Osteoblast (primary cell): Measurements from ENCODE around the gene MANBA. TPM values are rescaled to one million over a fixed set of nuclear protein-coding genes. Genes with fewer than 3 reads are reported as not detected.
A peak's percentile ranks its signal among the peaks of the same experiment; 100 is the strongest.

ENCODE experiments used
- DNase-seq: peaks from one replicate; pipeline ENCODE4 v3.0.0; 2011; ENCODE audit warnings: low spot score, mixed read lengths; ENCODE audit not compliant: insufficient read length; ENCODE audit errors: missing footprints
- H2AFZ ChIP-seq: 2 replicates; pipeline ENCODE4 v1.6.0; 2011; ENCODE audit warnings: mild to moderate bottlenecking, low read length
- H3K27ac ChIP-seq: 2 replicates; pipeline ENCODE4 v1.5.1; 2011; ENCODE audit warnings: mild to moderate bottlenecking, low read depth, low read length, moderate library complexity
- H3K27me3 ChIP-seq: 2 replicates; pipeline ENCODE4 v1.6.0; 2012; ENCODE audit warnings: mild to moderate bottlenecking, control low read depth, inconsistent platforms, low read length, moderate library complexity; ENCODE audit not compliant: insufficient read depth
- H3K36me3 ChIP-seq: 2 replicates; pipeline ENCODE4 v1.5.1; 2011; ENCODE audit warnings: mild to moderate bottlenecking, low read length, control low read depth, moderate library complexity; ENCODE audit not compliant: insufficient read depth
- H3K4me1 ChIP-seq: 2 replicates; pipeline ENCODE4 v1.5.1; 2011; ENCODE audit warnings: mild to moderate bottlenecking, low read length, control low read depth, moderate library complexity; ENCODE audit not compliant: insufficient read depth
- H3K4me2 ChIP-seq: 2 replicates; pipeline ENCODE4 v1.6.0; 2011; ENCODE audit warnings: mild to moderate bottlenecking, low read length; ENCODE audit not compliant: insufficient read depth
- H3K4me3 ChIP-seq: fragments of 200-600 bp; sonication (generic); 3 replicates; pipeline ENCODE4 v1.5.1; 2012; ENCODE audit warnings: mild to moderate bottlenecking, low read length, inconsistent platforms; ENCODE audit not compliant: insufficient read depth
- H3K79me2 ChIP-seq: 2 replicates; pipeline ENCODE4 v1.6.0; 2012; ENCODE audit warnings: mild to moderate bottlenecking, low read length, control low read depth, inconsistent platforms; ENCODE audit not compliant: insufficient read depth
- H3K9me3 ChIP-seq: 2 replicates; pipeline ENCODE4 v1.5.1; 2011; ENCODE audit warnings: low read depth, low read length, control low read depth
- H4K20me1 ChIP-seq: 2 replicates; pipeline ENCODE4 v1.6.0; 2012; ENCODE audit warnings: mild to moderate bottlenecking, low read length, control low read depth; ENCODE audit not compliant: insufficient read depth
- total RNA-seq: library from RNA; depleted of rRNA; stranded (reverse); fragments of >200 nt; gene quantifications from 2 replicates; pipeline ENCODE4 v1.2.3, GENCODE V29; 2012
- TF ChIP-seq, protein P1 (sequence below): IDR thresholded peaks from 2 replicates; pipeline ENCODE4 v1.5.1; 2011; ENCODE audit warnings: mild to moderate bottlenecking, low read depth, low read length, moderate library complexity; ENCODE audit errors: extremely low read depth

MANBA gene
- total RNA-seq, 1 donor, result 64.1 TPM

DNA sequence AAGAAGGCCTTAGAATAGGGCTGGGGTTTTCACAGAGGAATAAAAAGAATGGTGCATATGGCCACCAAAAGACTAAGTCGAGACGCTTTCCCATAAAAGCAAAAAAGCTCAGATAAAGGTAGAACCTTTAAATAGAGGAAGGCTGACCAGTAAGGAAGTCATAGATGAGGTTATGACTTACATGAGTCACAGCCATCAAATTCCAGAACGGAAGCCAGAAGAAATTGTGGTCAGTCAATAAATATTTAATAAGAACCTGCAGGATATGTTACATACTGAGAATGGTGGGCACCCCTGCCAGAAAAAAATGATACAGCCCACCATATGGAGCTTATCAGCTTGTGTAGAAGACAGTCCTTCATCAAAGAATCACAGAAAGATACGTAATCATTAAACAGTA lies 120.1 kb downstream of the MANBA start:
- Histone ChIP-seq H3K27ac (peak overlapping the region; percentile 51), H3K36me3 (no peaks in the 10 kb centered on the region), H3K9me3 (no peaks in the 10 kb centered on the region), H3K4me3 (no peak overlapping the region), H2AFZ (no peak overlapping the region), H3K4me1 (peaks cover 30% of the 10 kb centered on the region), H4K20me1 (no peaks in the 10 kb centered on the region), H3K4me2 (peak overlapping the region; percentile 7), H3K27me3 (no peaks in the 10 kb centered on the region), H3K79me2 (no peaks in the 10 kb centered on the region)
- TF ChIP-seq, protein P1, sequence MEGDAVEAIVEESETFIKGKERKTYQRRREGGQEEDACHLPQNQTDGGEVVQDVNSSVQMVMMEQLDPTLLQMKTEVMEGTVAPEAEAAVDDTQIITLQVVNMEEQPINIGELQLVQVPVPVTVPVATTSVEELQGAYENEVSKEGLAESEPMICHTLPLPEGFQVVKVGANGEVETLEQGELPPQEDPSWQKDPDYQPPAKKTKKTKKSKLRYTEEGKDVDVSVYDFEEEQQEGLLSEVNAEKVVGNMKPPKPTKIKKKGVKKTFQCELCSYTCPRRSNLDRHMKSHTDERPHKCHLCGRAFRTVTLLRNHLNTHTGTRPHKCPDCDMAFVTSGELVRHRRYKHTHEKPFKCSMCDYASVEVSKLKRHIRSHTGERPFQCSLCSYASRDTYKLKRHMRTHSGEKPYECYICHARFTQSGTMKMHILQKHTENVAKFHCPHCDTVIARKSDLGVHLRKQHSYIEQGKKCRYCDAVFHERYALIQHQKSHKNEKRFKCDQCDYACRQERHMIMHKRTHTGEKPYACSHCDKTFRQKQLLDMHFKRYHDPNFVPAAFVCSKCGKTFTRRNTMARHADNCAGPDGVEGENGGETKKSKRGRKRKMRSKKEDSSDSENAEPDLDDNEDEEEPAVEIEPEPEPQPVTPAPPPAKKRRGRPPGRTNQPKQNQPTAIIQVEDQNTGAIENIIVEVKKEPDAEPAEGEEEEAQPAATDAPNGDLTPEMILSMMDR, result no peak
- peak; percentile 58 for DNase-seq

DNA sequence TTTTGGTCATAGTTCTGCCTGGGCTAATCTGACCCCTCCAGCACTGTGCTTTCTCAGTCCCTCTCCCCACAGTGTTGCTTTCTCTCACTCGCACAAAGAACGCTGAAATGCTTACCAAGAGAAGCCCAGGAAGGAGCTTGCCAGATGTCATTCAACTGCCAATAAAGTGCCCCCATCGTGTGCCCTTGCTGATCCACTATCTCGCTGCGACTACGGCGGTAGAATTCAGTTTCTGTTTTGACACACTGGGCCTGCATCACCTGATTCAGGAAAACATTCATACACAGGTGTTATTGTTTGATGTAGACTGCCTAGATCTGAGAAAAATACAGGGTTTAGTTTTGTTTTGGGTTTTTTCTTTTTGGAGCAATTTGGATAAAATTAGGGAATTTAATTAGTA lies 121.2 kb downstream of the MANBA start:
- Histone ChIP-seq H3K27ac (no peak overlapping the region), H3K4me3 (no peak overlapping the region), H3K79me2 (no peaks in the 10 kb centered on the region), H3K9me3 (no peaks in the 10 kb centered on the region), H3K4me1 (peaks cover 30% of the 10 kb centered on the region), H3K27me3 (no peaks in the 10 kb centered on the region), H2AFZ (no peak overlapping the region), H4K20me1 (no peaks in the 10 kb centered on the region), H3K36me3 (no peaks in the 10 kb centered on the region), H3K4me2 (no peak overlapping the region)
- no peak for DNase-seq
- TF ChIP-seq, protein P1, result no peak

DNA sequence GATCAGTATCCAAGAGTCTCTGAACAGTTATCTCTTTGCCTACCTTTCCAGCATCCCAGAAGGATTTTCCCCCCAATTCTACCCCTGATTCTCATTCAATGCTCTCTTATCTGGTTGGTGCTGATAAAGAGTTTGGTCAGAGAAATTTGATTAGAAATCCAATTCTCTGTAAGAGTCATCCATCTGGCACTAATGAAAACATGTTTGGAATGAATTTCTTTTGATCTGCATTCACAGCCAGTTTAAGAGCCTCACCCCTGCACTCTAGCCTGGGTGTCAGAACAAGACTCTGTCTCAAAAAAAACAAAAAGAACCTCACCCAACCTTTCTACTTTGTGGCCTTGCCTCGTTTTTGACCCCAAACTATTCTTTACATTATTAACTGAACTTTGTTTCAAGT lies 122.1 kb downstream of the MANBA start:
- Histone ChIP-seq H3K79me2 (no peaks in the 10 kb centered on the region), H3K27ac (no peak overlapping the region), H4K20me1 (no peaks in the 10 kb centered on the region), H3K4me1 (peaks cover 30% of the 10 kb centered on the region), H3K27me3 (no peaks in the 10 kb centered on the region), H3K4me3 (no peak overlapping the region), H3K36me3 (no peaks in the 10 kb centered on the region), H2AFZ (no peak overlapping the region), H3K4me2 (no peak overlapping the region), H3K9me3 (no peaks in the 10 kb centered on the region)
- TF ChIP-seq, protein P1, result no peak
- peak; percentile 3 for DNase-seq

DNA sequence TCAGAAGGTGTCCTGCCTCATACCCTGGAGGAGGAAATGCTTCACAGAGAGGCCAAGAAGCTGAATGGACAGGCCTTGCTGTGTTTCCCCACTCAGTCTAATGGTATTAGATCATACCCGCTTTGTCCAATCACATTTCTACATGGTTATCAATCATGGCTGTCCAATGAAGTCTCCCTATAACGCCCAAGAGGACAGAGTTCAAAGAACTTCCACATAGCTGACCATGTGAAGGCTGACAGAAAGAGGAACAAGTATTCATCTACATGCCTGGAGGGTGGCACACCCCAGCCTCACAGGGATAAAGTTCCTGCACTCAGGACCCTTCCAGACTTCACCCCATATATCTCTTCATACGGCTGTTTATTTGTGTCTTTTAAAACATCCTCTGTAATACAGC lies 123.4 kb downstream of the MANBA start:
- H3K4me1 ChIP-seq, result peaks cover 19% of the 10 kb centered on the region
- H3K4me3 ChIP-seq, result no peak overlapping the region
- H3K9me3 ChIP-seq, result no peaks in the 10 kb centered on the region
- no peak overlapping the region for H3K27ac ChIP-seq
- no peak overlapping the region for H2AFZ ChIP-seq
- no peak for DNase-seq
- TF ChIP-seq, protein P1, result no peak
- no peaks in the 10 kb centered on the region for H4K20me1 ChIP-seq
- no peaks in the 10 kb centered on the region for H3K36me3 ChIP-seq
- H3K27me3 ChIP-seq, result no peaks in the 10 kb centered on the region
- H3K4me2 ChIP-seq, result no peak overlapping the region
- no peaks in the 10 kb centered on the region for H3K79me2 ChIP-seq
